GM12892 (cell line): ENCODE data around the gene DAO.

Experiments used
- DNase-seq: peaks from one replicate; pipeline ENCODE4 v3.0.0; 2011; ENCODE audit not compliant: insufficient read length
- FAIRE-seq: peaks from 2 replicates; lab custom pipeline; 2011; peaks lifted over from hg19 to GRCh38; lab: Jason Lieb, UNC
- POLR2A ChIP-seq: IDR thresholded peaks from 2 replicates; pipeline ENCODE4 v1.6.1; 2011; ENCODE audit warnings: low read depth, low read length, control low read depth
- POLR2AphosphoS5 ChIP-seq: IDR thresholded peaks from 2 replicates; pipeline ENCODE4 v1.6.1; 2011; ENCODE audit warnings: low read depth, low read length, control low read depth
- TAF1 ChIP-seq: IDR thresholded peaks from 2 replicates; pipeline ENCODE4 v1.6.1; 2011; ENCODE audit warnings: low read depth, mild to moderate bottlenecking, control low read depth, low read length, borderline replicate concordance

The DAO gene

GRCh38 chr12:108933949-108934348 lies 54.1 kb downstream of the DAO start:
- TF ChIP-seq POLR2A, result no peak
- TF ChIP-seq POLR2AphosphoS5, result no peak
- TF ChIP-seq TAF1, result no peak
- FAIRE-seq (no peak), DNase-seq (no peak)

- TF ChIP-seq TAF1, result no peak
- no peak for TF ChIP-seq POLR2AphosphoS5
- no peak for TF ChIP-seq POLR2A
- FAIRE-seq (peak; percentile 42), DNase-seq (no peak)
Measured at GRCh38 chr12:108935159-108935763, 55.4 kb downstream of the DAO start.

DNA sequence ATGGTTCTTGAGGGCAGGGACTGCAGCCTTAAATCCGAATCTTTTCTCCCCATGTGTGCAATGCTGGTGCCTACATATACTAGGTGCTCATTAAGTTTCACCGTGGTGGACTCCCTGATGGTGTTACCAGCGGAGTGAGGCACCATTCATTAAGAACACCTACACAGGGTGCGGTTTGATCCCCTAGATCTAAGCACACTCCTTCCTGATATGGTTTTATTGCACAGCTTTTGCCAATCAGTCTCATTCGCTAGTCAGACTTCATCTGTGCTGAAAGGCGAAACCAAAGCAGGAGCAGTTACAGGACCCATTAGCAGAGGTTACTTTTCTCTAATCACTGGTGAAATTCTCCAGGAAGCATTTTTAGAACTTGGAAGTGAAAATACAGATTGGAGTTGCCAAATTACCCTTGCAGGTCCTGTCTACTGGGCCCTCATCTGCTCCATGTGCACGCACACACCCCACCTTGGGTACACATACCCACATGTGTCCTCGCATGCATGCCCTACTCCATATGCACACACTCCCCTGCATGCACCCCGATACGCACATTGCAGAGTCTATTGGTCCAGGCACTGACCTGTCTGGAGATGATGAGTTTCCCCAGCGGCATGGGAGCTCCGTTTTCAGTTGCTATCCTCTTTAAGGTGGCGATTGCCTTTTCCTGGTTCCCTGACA lies 58.5 kb downstream of the DAO start:
- TF ChIP-seq TAF1 (no peak), POLR2AphosphoS5 (no peak), POLR2A (no peak)
- FAIRE-seq, result no peak

DNA sequence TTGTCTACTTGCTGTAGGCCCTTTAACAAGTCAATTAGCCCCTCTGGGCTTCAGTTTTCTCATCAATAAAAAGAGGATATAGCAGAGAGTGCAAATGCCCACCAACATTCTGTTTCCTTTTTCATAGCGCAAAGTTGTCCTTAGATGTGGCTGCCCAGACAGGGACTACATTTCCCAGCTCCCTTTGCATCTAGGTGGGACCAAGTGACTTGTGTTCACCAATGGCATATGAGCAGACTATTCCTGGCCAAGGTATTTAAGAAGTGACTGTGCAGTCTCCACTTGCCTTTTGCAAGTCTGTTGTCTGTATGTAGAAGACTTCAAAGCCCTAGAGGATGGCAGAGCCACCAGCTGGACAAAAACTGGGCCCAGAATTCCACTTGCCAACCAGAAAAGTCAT lies 59.7 kb downstream of the DAO start:
- DNase-seq (no peak), FAIRE-seq (no peak)
- no peak for TF ChIP-seq POLR2A

More for the DNA sequence above, 58.5 kb downstream of the DAO start:
- DNase-seq, result no peak

GRCh38 chr12:108940138-108940537 lies 60.2 kb downstream of the DAO start:
- no peak for FAIRE-seq
- no peak for DNase-seq
- TF ChIP-seq TAF1 (no peak), POLR2A (no peak), POLR2AphosphoS5 (no peak)

GRCh38 chr12:108947097-108947496 lies 67.2 kb downstream of the DAO start:
- FAIRE-seq, result no peak
- TF ChIP-seq POLR2AphosphoS5, result no peak
- TF ChIP-seq TAF1, result no peak
- TF ChIP-seq POLR2A, result no peak
- DNase-seq, result no peak

- no peak for TF ChIP-seq POLR2AphosphoS5
- FAIRE-seq (no peak), DNase-seq (no peak)
Measured at GRCh38 chr12:108948367-108948766, 68.5 kb downstream of the DAO start.

- DNase-seq (no peak), FAIRE-seq (no peak)
- no peak for TF ChIP-seq POLR2A
- no peak for TF ChIP-seq POLR2AphosphoS5
- TF ChIP-seq TAF1, result no peak
Measured at GRCh38 chr12:108949976-108950375, 70.1 kb downstream of the DAO start.
